IPS DF 6.9 (cell line): ENCODE data around the gene ELFN1.
"Not testable (repeated sequence)": the region's sequence is repeated elsewhere in the genome, so short reads cannot be mapped to it uniquely, and the experiment has no call there.

Source experiments
- DNase-seq: peaks from one replicate; pipeline ENCODE4 v3.0.0-alpha.2; 2013; ENCODE audit warnings: low read depth, low spot score
- H3K27ac ChIP-seq: one replicate; pipeline ENCODE4 v1.5.1; 2013; ENCODE audit warnings: low read length, control low read depth
- H3K27me3 ChIP-seq: 2 replicates; pipeline ENCODE4 v1.6.1; 2013; ENCODE audit warnings: mild to moderate bottlenecking, low read length; ENCODE audit not compliant: control insufficient read depth, insufficient read depth
- H3K36me3 ChIP-seq: 2 replicates; pipeline ENCODE4 v1.6.1; 2013; ENCODE audit warnings: low read length; ENCODE audit not compliant: control insufficient read depth, insufficient read depth
- H3K4me1 ChIP-seq: 2 replicates; pipeline ENCODE4 v1.6.1; 2013; ENCODE audit warnings: low read length; ENCODE audit not compliant: control insufficient read depth, insufficient read depth
- H3K4me3 ChIP-seq: 2 replicates; pipeline ENCODE4 v1.5.1; 2013; ENCODE audit warnings: mild to moderate bottlenecking, low read length
- H3K9me3 ChIP-seq: 2 replicates; pipeline ENCODE4 v1.6.1; 2013; ENCODE audit warnings: low read length, inconsistent platforms; ENCODE audit not compliant: control insufficient read depth, insufficient read depth
- WGBS: extraction: QIAGEN DNeasy Blood & Tissue Kit; methylation state at CpG from one replicate; pipeline ENCODE4 v1.1.7; 2013; ENCODE audit warnings: mixed read lengths, missing lambda C conversion rate; ENCODE audit not compliant: insufficient read length, insufficient coverage; 5-methylcytosine and 5-hydroxymethylcytosine counted together

The ELFN1 gene

DNA sequence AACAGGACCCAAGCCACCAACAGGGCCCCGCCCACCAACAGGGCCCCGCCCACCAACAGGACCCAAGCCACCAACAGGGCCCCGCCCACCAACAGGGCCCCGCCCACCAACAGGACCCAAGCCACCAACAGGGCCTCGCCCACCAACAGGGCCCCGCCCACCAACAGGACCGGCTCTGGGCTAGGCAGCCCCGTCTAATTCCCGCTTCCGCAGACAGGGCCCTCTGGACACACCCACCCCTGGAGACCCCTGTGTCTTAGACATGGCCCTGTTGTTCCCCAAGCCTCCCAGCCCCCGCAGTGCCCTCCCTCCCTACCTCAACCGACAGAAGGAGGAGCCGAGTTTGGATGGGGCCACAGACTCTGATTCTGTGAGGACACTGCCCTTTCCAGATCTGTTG is 49.2 kb downstream of the ELFN1 start:
- not testable (repeated sequence) for H3K36me3 ChIP-seq, DNase-seq, H3K9me3 ChIP-seq, H3K27ac ChIP-seq, H3K27me3 ChIP-seq, H3K4me3 ChIP-seq
- whole genome bisulfite sequencing: no CpG with 5 or more reads among the region's 13 CpGs
- H3K4me1 ChIP-seq: peaks cover 14% of the 10 kb centered on the region

DNA sequence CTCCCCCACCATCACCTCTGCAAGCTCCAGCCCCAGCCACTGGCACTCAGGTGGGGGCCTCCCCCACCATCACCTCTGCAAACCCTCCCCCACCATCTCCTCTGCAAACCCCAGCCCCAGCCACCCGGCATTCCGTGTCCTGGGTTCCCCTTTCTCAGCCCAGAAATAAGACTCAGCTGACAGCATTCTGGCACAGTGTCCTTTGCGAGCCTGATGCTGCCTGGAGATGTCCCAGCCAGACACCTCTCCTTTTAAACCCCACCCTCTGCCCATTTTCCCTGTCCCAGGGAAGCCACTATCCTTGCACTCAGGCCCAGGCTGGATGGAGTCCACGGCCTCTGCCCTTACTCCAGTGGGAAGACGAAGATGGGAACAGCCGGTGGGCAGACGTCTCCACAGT is 49.8 kb downstream of the ELFN1 start:
- Histone ChIP-seq H3K9me3 (no peaks in the 10 kb centered on the region), H3K27ac (no peak overlapping the region), H3K4me1 (peaks cover 14% of the 10 kb centered on the region), H3K27me3 (no peaks in the 10 kb centered on the region), H3K36me3 (no peaks in the 10 kb centered on the region), H3K4me3 (no peak overlapping the region)
- WGBS: no CpG with 5 or more reads among the region's 7 CpGs
- no peak for DNase-seq

DNA sequence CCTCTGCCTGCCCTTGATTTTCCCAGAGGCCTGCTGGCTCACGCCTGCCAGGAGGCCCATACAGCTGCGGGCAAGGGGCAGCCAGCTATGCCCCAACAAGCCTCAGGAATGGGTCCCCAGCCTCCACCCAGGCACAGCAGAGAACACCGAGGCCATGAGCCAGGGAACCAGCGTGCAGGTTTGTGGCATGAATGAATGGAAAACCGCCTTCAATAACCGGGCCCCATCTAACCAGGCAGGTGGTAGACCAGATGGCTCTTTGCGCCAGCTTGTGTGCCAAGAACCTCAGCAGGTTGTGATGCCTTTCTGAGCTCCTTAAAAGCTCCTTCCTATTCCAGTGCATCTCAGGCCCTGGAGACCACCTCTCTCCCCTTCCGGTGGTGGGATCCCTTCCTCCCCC is 50.2 kb downstream of the ELFN1 start:
- H3K4me3 ChIP-seq: no peak overlapping the region
- no peaks in the 10 kb centered on the region for H3K27me3 ChIP-seq
- peaks cover 14% of the 10 kb centered on the region for H3K4me1 ChIP-seq
- H3K27ac ChIP-seq: no peak overlapping the region
- no CpG with 5 or more reads among the region's 8 CpGs for WGBS
- H3K36me3 ChIP-seq: no peaks in the 10 kb centered on the region
- DNase-seq: no peak
- H3K9me3 ChIP-seq: no peaks in the 10 kb centered on the region

DNA sequence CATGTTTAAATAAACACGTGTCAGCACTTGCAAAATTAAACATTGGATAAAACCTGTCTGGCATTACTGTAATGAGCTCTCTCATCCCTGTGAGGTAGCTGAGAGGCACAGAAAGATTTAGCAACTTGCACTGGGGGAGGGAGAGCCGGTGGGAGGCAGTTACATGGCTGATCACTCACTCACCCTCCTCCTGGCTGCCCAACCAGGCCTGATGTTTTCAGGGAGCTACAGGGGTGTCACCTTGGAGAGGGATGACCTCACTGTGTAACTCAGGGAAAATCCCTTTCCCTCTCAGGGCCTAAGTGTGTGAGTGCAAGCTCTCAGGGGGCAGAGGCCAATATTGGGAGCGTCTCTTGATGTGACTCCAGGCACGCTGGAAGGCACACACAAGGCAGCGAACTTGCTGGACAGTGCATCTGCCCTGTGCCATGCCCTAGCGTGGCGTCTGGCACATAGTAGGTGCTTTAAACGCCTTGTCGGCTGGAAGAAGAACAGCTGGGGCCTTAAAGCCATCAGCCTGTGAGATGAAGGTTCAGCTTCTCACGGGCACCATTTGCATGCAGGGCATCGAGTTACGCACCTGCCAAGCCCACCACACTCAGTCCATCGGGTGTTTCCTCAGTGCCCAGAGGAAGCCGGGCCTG is 51.1 kb downstream of the ELFN1 start:
- peaks cover 14% of the 10 kb centered on the region for H3K4me1 ChIP-seq
- no peak overlapping the region for H3K4me3 ChIP-seq
- WGBS: no CpG with 5 or more reads among the region's 14 CpGs
- H3K9me3 ChIP-seq: no peaks in the 10 kb centered on the region
- no peaks in the 10 kb centered on the region for H3K27me3 ChIP-seq
- H3K36me3 ChIP-seq: no peaks in the 10 kb centered on the region
- no peak overlapping the region for H3K27ac ChIP-seq
- no peak for DNase-seq

DNA sequence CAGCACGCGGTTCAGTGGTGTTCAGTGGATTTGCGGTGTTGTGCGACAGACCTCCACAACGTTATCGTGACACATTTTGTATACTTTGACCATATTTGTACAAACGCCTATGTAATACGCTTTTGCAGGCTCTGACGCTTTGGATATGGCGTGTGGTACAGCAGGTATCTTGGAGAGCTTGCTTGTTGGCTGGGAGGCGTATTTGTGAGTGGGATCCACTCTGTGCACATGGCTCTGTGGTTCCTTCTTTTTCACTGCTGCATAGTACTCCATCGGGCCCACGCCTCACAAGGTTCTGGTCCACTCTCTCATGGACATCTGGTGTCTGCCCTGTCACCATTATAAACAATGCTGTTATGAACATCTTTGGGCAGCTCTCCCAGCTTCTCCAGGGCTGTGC is 53.2 kb downstream of the ELFN1 start:
- H3K4me3 ChIP-seq: no peak overlapping the region
- no CpG with 5 or more reads among the region's 13 CpGs for WGBS
- DNase-seq: no peak
- H3K27ac ChIP-seq: no peak overlapping the region
- no peaks in the 10 kb centered on the region for H3K9me3 ChIP-seq
- H3K36me3 ChIP-seq: no peaks in the 10 kb centered on the region
- peaks cover 10% of the 10 kb centered on the region for H3K4me1 ChIP-seq
- H3K27me3 ChIP-seq: no peaks in the 10 kb centered on the region

DNA sequence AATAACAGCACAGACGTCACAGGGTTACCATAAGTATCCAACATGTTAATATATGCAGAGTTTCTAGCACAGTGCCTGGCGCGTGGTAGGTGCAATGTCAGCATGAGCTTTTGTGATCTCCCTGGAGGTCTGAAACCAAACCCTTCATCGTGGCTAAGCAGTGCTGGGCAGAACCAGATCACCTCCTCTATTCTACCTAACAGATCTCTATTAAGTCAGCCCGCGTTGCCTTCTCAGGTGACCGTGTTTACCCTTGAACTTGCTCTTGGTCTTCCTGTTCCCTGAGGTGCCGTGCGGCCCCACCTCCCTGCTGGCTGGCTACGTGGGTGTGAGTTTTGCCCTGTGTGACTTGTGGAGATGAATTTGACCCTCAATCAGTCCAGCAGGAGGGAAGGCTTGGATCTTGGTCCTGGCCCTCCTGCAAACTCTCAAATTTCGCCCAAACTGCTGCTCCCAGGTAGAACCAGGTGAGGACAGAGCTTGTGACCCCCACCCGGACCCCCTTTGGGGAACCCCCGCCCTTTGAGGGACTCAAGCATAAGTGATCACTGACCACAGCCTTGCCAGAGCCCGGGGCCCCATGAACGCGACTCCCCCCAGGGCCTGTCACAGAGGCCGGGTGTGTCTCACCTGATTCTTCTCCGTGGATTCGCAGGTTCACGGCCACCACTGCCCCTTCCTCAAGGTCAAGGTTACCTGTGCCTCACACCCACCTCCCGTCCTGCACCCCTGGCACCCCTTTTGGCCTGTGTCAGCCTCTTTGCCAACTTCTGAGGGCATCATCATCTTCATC is 54.2 kb downstream of the ELFN1 start:
- DNase-seq: no peak
- Histone ChIP-seq H3K4me3 (no peak overlapping the region), H3K9me3 (no peaks in the 10 kb centered on the region), H3K4me1 (peaks cover 10% of the 10 kb centered on the region), H3K27me3 (no peaks in the 10 kb centered on the region), H3K36me3 (no peaks in the 10 kb centered on the region), H3K27ac (no peak overlapping the region)
- WGBS: no CpG with 5 or more reads among the region's 21 CpGs

DNA sequence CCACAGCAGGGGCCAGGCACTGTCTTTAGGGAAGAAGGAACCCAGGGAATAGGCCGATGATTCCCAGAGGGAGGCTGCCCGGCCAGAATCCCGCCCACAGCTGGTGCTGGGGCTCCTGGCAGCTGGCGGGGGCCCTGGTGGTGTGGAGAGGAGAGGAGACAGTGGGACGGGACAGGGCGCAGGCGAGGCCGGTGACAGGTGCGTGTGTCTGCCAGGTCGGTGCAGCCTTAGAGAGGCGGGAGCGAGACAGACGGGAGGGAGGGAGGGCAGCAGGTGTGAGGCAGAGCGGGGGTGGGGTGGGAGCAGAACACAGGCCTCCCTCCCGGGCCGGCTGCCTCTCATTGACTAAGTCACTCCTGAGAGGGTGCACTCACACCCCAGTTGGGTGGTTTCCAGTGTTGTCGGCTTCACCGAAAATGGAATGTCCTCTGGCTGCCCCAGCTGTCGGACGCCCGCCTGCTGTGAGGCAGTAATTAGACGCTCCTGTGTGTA is 55.2 kb downstream of the ELFN1 start:
- no peak for DNase-seq
- WGBS: no CpG with 5 or more reads among the region's 22 CpGs
- Histone ChIP-seq H3K9me3 (no peaks in the 10 kb centered on the region), H3K4me1 (peaks cover 5% of the 10 kb centered on the region), H3K27me3 (no peaks in the 10 kb centered on the region), H3K36me3 (no peaks in the 10 kb centered on the region), H3K27ac (no peak overlapping the region), H3K4me3 (no peak overlapping the region)

DNA sequence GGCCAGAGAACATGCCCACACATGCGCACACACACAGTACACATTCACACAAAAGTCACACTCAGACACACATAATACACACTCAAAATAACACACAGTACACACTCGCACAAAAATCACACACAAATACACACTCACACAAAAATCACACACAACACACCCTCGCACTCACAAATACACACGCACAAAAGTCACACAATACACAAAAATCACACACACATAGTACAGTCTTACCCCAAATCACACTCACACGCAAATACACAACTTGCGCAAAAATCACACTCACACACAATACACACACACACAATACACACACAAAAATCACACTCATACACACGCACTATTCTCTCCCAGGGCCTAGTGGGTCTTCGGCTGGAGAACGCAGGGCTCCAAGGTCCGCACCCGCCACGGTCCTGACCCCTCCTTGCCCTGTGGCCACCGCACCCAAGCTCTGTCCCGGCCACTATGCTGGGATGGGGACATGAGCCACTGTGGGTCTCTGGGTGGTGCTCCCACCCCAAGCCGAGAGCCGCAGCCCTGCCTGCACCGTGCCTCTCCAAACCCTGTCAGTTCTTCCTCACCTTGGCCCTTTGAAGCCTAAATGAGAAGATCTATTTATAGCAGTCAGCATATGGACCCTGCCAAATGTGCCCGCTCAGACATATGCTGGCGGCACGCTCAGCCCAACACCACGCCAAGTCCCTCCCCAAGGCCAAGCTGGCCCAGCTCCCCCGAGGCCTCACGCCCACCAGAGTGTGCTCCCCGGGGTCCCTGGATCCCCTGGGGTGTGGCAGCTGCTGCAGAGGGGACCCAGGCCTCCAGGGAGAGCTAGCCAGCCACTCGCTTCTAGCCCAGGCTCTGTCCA is 55.9 kb downstream of the ELFN1 start:
- WGBS: 100% methylated on average over 6 of the region's 25 CpGs
- DNase-seq: no peak
- no peaks in the 10 kb centered on the region for H3K27me3 ChIP-seq

DNA sequence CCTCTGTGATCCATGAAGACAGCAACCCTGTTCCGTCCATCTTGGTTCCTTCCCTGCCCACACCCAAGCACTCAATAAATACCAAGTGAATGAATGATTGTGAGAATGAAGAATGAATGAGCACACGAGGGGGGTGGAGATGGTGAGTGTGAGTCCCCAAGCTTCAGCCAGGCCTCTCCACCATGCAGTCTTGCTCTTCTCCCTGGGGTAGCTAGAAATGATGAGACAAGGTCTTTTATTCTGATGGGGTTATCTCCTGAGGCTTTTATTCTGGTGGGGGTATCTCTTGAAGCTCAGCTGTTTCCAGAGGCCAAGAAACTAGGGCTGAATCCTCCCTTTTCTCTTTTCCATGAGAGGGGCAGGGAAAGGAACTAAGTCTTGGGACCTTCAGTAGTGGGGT is 57.0 kb downstream of the ELFN1 start:
- H3K4me1 ChIP-seq: no peaks in the 10 kb centered on the region
- no peak overlapping the region for H3K27ac ChIP-seq
- H3K9me3 ChIP-seq: no peaks in the 10 kb centered on the region
- H3K4me3 ChIP-seq: no peak overlapping the region
- no peaks in the 10 kb centered on the region for H3K36me3 ChIP-seq
- no CpG with 5 or more reads among the region's 2 CpGs for WGBS
- no peak for DNase-seq
- no peaks in the 10 kb centered on the region for H3K27me3 ChIP-seq

More for the DNA sequence above, 55.9 kb downstream of the ELFN1 start:
- Histone ChIP-seq H3K9me3 (no peaks in the 10 kb centered on the region), H3K27ac (no peak overlapping the region), H3K4me3 (no peak overlapping the region), H3K36me3 (no peaks in the 10 kb centered on the region), H3K4me1 (peaks cover 5% of the 10 kb centered on the region)

DNA sequence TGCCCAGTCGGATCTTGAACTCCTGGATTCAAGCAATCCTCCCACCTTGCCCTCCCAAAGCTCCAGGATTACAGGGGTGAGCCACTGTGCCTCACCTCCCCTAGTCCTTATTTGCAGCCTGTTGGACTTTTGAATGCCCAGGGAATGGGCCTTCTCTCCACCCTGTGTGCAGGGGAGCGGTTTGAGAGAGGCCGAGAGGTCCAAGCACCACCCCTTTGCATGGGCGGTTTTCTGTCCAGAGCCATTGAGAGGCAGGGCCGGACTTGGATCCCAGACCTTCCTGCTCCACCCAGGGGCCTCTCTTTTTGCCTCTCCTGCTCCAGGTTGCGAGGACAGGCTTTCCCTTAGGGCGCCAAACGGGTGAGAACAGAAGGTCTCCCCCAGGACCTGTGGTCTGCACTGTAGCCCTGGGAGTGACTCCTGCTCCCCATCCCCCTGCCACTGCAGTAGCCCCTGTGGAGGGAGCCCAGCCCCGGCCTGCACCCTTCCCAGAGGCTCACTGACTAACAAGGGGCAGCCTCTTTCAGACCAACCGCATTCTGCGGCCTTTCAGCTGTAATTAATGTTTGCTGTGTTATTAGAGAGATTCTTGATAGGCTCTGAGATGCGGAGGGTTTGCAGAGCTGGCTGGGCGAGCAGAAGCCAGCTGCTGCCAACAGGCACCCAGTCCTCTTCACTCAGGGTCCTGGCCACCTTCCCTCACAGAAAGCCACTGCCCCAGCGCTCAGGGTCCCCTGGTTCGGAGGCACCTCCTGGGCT is 57.9 kb downstream of the ELFN1 start:
- H3K27ac ChIP-seq: no peak overlapping the region
- H3K36me3 ChIP-seq: no peaks in the 10 kb centered on the region
- H3K4me3 ChIP-seq: no peak overlapping the region
- H3K9me3 ChIP-seq: no peaks in the 10 kb centered on the region
- no peaks in the 10 kb centered on the region for H3K4me1 ChIP-seq
- DNase-seq: no peak
- H3K27me3 ChIP-seq: no peaks in the 10 kb centered on the region
- no CpG with 5 or more reads among the region's 15 CpGs for WGBS
